ENCODE data around the gene OLFM4.

OLFM4 gene

DNA sequence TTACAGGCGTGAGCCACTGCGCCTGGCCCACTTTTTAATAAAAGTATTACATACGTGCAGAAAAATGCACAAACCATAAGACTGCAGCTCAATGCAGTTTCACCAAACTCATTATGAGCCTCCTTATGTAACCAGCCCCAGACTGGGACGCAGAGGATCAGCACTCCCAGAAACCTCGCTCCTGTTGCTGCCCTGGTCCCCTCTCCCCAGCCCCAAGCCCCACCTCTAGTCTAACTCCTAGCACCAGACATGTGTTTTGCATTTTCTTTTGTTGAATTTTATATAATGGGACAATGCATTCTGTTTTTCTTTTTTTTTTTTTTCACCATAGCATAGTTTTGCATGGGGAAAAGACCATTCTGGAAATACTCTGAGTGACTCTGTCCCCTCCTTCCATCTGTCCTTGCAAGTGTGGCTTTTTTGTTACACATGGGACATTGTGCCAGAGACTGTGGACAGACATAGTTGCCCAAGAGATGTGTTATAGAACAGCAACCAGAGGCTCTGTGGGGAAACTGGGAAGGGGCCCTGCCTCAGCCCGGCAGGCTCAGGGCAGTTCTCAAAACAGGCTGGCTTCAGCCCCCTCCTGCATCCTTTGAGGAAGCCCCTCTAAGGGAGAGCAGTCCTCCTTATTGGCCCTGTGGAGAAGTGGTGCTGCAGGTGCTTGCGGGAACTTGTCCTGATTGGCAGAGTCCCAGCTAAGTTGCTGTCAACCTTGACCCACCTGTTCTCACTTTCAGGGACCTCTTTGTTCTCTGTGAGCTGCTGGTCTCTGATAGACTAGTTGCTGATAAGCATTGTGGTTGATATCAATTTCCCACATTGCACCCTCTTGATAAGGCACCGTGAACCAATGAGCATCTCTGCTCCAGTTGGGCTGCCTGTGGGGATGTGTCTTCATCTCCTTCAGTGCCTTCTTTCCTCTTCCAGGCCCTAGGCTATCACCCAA lies 13.8 kb upstream of the OLFM4 start:
- 90 to 91% methylated on average over 4 to 7 of the region's 8 CpGs for WGBS, 2 experiments (ENCODE audit: insufficient coverage in 2 of 2)
- no peak overlapping the region for H3K27ac ChIP-seq (ENCODE audit: low read depth, low read length, severe bottlenecking)
- no peaks in the 10 kb centered on the region for H3K9me3 ChIP-seq (ENCODE audit: control insufficient read depth, low read length)
- no peaks in the 10 kb centered on the region for H3K4me1 ChIP-seq (ENCODE audit: control insufficient read depth, insufficient read depth, low read length, poor library complexity, severe bottlenecking)
- no peak overlapping the region for H3K4me3 ChIP-seq (ENCODE audit: extremely low read depth, insufficient read depth, low read length, poor library complexity, severe bottlenecking)
- no peaks in the 10 kb centered on the region for H3K36me3 ChIP-seq (ENCODE audit: control insufficient read depth, insufficient read depth, low read length)

- no peak overlapping the region for H3K4me3 ChIP-seq (ENCODE audit: extremely low read depth, insufficient read depth, low read length, poor library complexity, severe bottlenecking)
- WGBS, 2 experiments (ENCODE audit: insufficient coverage in 2 of 2): 77 to 83% methylated on average over 1 to 3 of the region's 6 CpGs
- no peaks in the 10 kb centered on the region for H3K9me3 ChIP-seq (ENCODE audit: control insufficient read depth, low read length)
- H3K4me1 ChIP-seq (ENCODE audit: control insufficient read depth, insufficient read depth, low read length, poor library complexity, severe bottlenecking): no peaks in the 10 kb centered on the region
- no peak overlapping the region for H3K27ac ChIP-seq (ENCODE audit: low read depth, low read length, severe bottlenecking)
- no peaks in the 10 kb centered on the region for H3K36me3 ChIP-seq (ENCODE audit: control insufficient read depth, insufficient read depth, low read length)
These were observed 12.6 kb upstream of the OLFM4 start for GRCh38 chr13:53015971-53016370.

DNA sequence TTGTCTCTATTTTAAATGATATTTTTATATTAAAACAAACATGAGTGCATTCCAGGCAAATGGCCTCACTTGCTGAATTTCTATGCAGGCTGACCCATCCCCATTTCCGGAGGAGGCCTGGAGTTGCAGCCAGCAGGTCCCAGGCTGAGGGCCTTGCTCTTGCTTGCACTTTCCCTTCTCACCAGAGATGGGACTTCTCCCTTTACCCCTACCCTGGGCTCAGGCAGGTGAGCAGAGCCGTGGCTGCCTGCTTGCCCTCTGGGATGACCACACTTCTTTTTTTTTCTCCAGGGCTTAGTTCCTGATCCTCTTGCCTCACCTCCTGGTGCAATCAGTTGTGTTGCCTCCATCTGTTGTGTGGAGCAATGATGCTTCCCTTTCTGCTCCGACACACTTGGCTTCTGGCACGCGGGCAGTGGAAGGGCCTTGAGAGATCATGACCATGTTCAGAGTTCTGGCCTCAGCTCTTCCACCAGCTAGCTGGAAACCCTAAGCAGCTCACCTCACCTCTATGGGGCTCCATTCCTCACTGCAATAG lies 11.1 kb upstream of the OLFM4 start:
- Histone ChIP-seq H3K4me1 (ENCODE audit: control insufficient read depth, insufficient read depth, low read length, poor library complexity, severe bottlenecking) (no peaks in the 10 kb centered on the region), H3K27ac (ENCODE audit: low read depth, low read length, severe bottlenecking) (no peak overlapping the region), H3K9me3 (ENCODE audit: control insufficient read depth, low read length) (no peaks in the 10 kb centered on the region), H3K36me3 (ENCODE audit: control insufficient read depth, insufficient read depth, low read length) (no peaks in the 10 kb centered on the region), H3K4me3 (ENCODE audit: extremely low read depth, insufficient read depth, low read length, poor library complexity, severe bottlenecking) (no peak overlapping the region)
- WGBS, 2 experiments (ENCODE audit: insufficient coverage in 2 of 2): 96 to 98% methylated on average over 4 to 5 of the region's 5 CpGs

DNA sequence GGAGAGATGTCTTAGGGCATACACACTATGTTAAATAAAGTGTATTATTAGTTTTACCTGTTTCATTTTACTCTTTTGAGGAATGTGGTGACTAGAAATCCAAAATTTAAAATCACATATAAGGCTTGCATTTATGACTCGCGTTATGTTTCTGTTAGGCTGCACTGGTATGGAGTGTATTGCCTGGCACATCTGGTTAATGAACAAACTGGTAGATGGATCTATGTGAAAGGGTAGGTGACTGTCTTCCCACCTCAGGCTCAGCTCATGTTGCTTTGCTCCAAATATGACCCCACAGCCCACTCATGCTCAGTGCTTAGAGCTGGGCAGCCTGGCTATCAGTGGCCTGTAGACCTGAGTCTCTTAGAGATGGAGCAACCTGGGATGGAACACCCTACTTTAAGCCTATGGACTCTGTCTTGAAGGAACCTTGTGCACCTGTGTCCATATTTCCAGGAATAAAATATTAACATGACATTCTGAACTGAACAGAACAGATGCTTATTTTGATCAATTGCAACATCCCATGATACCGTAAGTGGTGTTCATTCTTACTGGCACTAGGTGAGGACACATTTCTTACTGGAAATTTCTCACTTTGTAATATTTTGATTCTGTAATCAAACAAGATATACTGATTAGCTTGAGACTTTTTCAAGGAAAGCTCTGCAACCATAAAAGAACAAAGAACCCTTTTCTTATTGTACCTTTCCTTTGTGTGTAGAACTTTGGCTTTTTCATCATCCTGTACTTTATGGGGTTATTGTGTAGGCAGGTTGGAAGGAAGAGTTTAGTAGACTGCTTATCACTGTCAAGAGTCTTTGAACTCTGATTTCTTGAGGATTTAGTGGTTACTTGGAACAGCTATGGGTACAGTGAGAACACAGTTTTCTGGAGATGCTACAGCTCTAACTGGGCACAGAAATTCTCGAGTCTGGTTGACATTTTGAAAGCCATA lies 9.6 kb upstream of the OLFM4 start:
- Histone ChIP-seq H3K36me3 (ENCODE audit: control insufficient read depth, insufficient read depth, low read length) (no peaks in the 10 kb centered on the region), H3K27ac (ENCODE audit: low read depth, low read length, severe bottlenecking) (no peak overlapping the region), H3K4me3 (ENCODE audit: extremely low read depth, insufficient read depth, low read length, poor library complexity, severe bottlenecking) (no peak overlapping the region), H3K4me1 (ENCODE audit: control insufficient read depth, insufficient read depth, low read length, poor library complexity, severe bottlenecking) (no peaks in the 10 kb centered on the region), H3K9me3 (ENCODE audit: control insufficient read depth, low read length) (no peaks in the 10 kb centered on the region)
- 88 to 91% methylated on average over 1 to 2 of the region's 4 CpGs for WGBS, 2 experiments (ENCODE audit: insufficient coverage in 2 of 2)

DNA sequence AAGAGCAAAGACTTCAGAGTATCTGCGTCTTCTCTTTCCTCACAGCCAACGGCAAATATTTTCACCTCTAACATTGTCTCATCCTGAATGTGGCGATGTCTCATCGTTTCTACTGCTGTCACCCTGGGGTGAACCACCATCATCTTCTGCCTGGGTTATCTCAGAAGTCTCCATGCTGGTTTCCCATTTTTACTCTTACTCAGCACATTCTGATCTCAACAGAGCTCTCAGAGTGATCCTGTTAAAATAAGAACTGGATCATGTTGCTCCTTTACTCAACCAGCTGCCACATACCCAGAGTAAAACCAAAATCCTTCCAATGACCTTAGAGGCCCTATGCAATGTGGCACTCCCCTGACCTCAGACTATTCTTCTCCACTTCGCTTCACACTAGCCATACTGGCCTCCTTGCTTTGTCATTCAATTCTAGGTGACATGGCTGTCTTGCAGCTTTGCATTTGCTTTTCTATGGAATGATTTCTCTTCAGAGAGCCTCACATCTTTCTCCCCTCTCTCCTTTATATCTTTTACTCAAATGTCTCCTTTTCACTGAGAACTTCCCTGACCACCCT lies 7.8 kb upstream of the OLFM4 start:
- H3K4me1 ChIP-seq (ENCODE audit: control insufficient read depth, insufficient read depth, low read length, poor library complexity, severe bottlenecking): no peaks in the 10 kb centered on the region

DNA sequence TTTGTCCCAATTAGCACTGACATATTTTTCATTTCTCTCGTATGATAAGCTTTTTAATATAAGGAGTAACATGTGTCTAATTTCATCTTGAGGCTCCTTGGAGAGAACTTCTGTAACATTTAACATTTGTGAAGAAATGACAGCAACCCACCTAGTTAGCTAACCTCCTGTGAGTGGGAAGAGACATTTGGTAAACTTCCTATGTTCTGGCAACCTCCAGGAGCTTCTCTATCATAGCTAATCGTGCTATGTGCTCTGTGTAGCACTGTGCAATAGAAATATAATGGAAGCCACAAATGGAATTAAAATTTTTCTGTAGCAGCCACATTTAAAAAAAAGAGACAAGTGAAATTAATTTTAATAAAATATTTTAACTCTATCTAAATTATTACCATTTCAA lies 5.4 kb upstream of the OLFM4 start:
- Histone ChIP-seq H3K27ac (ENCODE audit: low read depth, low read length, severe bottlenecking) (no peak overlapping the region), H3K4me3 (ENCODE audit: extremely low read depth, insufficient read depth, low read length, poor library complexity, severe bottlenecking) (no peak overlapping the region), H3K36me3 (ENCODE audit: control insufficient read depth, insufficient read depth, low read length) (no peaks in the 10 kb centered on the region), H3K9me3 (ENCODE audit: control insufficient read depth, low read length) (no peaks in the 10 kb centered on the region), H3K4me1 (ENCODE audit: control insufficient read depth, insufficient read depth, low read length, poor library complexity, severe bottlenecking) (no peaks in the 10 kb centered on the region)
- WGBS, 2 experiments (ENCODE audit: insufficient coverage in 2 of 2): no CpG with 5 or more reads among the region's 2 CpGs

More for the DNA sequence above, 7.8 kb upstream of the OLFM4 start:
- Histone ChIP-seq H3K27ac (ENCODE audit: low read depth, low read length, severe bottlenecking) (no peak overlapping the region), H3K9me3 (ENCODE audit: control insufficient read depth, low read length) (no peaks in the 10 kb centered on the region), H3K4me3 (ENCODE audit: extremely low read depth, insufficient read depth, low read length, poor library complexity, severe bottlenecking) (no peak overlapping the region), H3K36me3 (ENCODE audit: control insufficient read depth, insufficient read depth, low read length) (no peaks in the 10 kb centered on the region)
- 73 to 74% methylated on average over 5 of the region's 5 CpGs for WGBS, 2 experiments (ENCODE audit: insufficient coverage in 2 of 2)

GRCh38 chr13:53028063-53028462 lies 550 bp upstream of the OLFM4 start:
- H3K4me3 ChIP-seq (ENCODE audit: extremely low read depth, insufficient read depth, low read length, poor library complexity, severe bottlenecking): no peak overlapping the region
- no peaks in the 10 kb centered on the region for H3K9me3 ChIP-seq (ENCODE audit: control insufficient read depth, low read length)
- WGBS, 2 experiments (ENCODE audit: insufficient coverage in 2 of 2): 81 to 88% methylated on average over 3 to 4 of the region's 5 CpGs
- no peaks in the 10 kb centered on the region for H3K36me3 ChIP-seq (ENCODE audit: control insufficient read depth, insufficient read depth, low read length)
- no peaks in the 10 kb centered on the region for H3K4me1 ChIP-seq (ENCODE audit: control insufficient read depth, insufficient read depth, low read length, poor library complexity, severe bottlenecking)
- H3K27ac ChIP-seq (ENCODE audit: low read depth, low read length, severe bottlenecking): no peak overlapping the region

GRCh38 chr13:53032849-53033248 lies 4.2 kb downstream of the OLFM4 start:
- Histone ChIP-seq H3K4me1 (ENCODE audit: control insufficient read depth, insufficient read depth, low read length, poor library complexity, severe bottlenecking) (no peaks in the 10 kb centered on the region), H3K36me3 (ENCODE audit: control insufficient read depth, insufficient read depth, low read length) (no peaks in the 10 kb centered on the region), H3K9me3 (ENCODE audit: control insufficient read depth, low read length) (no peaks in the 10 kb centered on the region), H3K4me3 (ENCODE audit: extremely low read depth, insufficient read depth, low read length, poor library complexity, severe bottlenecking) (no peak overlapping the region), H3K27ac (ENCODE audit: low read depth, low read length, severe bottlenecking) (no peak overlapping the region)
- no CpG with 5 or more reads among the region's 1 CpG for WGBS, 2 experiments (ENCODE audit: insufficient coverage in 2 of 2)

DNA sequence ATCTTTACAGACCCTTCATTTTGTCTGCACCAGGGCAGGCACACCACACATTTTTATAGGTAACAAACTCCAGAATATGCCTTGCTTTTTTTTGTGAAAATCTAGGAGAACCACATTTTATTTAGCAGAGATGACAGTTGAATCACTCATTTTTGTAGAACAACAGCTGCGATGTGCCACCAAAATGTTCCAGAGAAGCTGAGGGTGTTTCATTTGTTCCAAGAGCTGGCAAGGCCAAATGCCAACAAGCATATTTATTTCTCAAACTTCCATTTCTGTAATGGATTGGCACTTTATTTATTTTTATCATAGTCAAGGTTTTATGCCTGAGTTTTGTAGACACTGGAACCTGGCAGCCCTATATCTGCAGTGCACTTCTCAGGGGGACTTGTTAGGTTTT lies 10.4 kb downstream of the OLFM4 start:
- H3K9me3 ChIP-seq (ENCODE audit: control insufficient read depth, low read length): no peaks in the 10 kb centered on the region
- 100% methylated on average over 1 of the region's 1 CpG for WGBS, 2 experiments (ENCODE audit: insufficient coverage in 2 of 2)

GRCh38 chr13:53041968-53042516 lies 13.4 kb downstream of the OLFM4 start:
- Histone ChIP-seq H3K27ac (ENCODE audit: low read depth, low read length, severe bottlenecking) (no peak overlapping the region), H3K36me3 (ENCODE audit: control insufficient read depth, insufficient read depth, low read length) (no peaks in the 10 kb centered on the region), H3K9me3 (ENCODE audit: control insufficient read depth, low read length) (no peaks in the 10 kb centered on the region), H3K4me1 (ENCODE audit: control insufficient read depth, insufficient read depth, low read length, poor library complexity, severe bottlenecking) (peaks cover 5% of the 10 kb centered on the region), H3K4me3 (ENCODE audit: extremely low read depth, insufficient read depth, low read length, poor library complexity, severe bottlenecking) (no peak overlapping the region)
- 82 to 90% methylated on average over 2 of the region's 3 CpGs for WGBS, 2 experiments (ENCODE audit: insufficient coverage in 2 of 2)

More for the DNA sequence above, 10.4 kb downstream of the OLFM4 start:
- H3K4me3 ChIP-seq (ENCODE audit: extremely low read depth, insufficient read depth, low read length, poor library complexity, severe bottlenecking): no peak overlapping the region
- H3K4me1 ChIP-seq (ENCODE audit: control insufficient read depth, insufficient read depth, low read length, poor library complexity, severe bottlenecking): peaks cover 5% of the 10 kb centered on the region
- no peaks in the 10 kb centered on the region for H3K36me3 ChIP-seq (ENCODE audit: control insufficient read depth, insufficient read depth, low read length)
- H3K27ac ChIP-seq (ENCODE audit: low read depth, low read length, severe bottlenecking): no peak overlapping the region

Measured in mesodermal cell (in vitro differentiated cells).